HG03432 (cell line): ENCODE measurements around the gene CTNND2.
"Not testable (repeated sequence)": the region's sequence is repeated elsewhere in the genome, so short reads cannot be mapped to it uniquely, and the experiment has no call there.

ENCODE experiments used
- ATAC-seq: cut with Tn5 transposase; IDR thresholded peaks from one replicate; pipeline ENCODE4 v1.9.1; 2021; ENCODE audit warnings: mild to moderate bottlenecking, moderate library complexity; ENCODE audit not compliant: unreplicated experiment

CTNND2 gene

GRCh38 chr5:11143456-11144267 lies 760.6 kb downstream of the CTNND2 start:
- ATAC-seq: peak; percentile 63

GRCh38 chr5:11139217-11139865 lies 764.9 kb downstream of the CTNND2 start:
- no peak for ATAC-seq

GRCh38 chr5:11130131-11130530 lies 774.1 kb downstream of the CTNND2 start:
- no peak for ATAC-seq

DNA sequence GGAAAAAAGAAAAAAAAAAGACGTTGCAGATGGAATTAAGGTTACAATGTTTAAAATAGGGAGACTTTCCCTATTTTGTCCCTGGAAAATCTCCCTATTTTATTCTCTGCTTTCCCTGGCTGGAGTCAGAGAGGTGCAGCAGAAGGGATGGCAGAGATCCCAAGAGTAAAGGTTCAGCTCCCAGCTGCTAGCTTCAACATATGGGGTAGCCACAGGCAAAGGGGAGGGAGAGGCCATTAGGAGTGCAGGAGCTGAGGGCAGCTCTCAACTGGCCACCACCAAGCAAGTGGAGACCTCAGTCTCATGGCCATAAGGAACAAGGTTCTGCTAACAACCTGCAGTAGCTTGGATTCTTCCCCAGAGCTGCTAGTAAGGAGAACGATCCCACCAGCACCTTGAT lies 776.2 kb downstream of the CTNND2 start:
- no peak for ATAC-seq

GRCh38 chr5:11126844-11127243 lies 777.4 kb downstream of the CTNND2 start:
- ATAC-seq: no peak

DNA sequence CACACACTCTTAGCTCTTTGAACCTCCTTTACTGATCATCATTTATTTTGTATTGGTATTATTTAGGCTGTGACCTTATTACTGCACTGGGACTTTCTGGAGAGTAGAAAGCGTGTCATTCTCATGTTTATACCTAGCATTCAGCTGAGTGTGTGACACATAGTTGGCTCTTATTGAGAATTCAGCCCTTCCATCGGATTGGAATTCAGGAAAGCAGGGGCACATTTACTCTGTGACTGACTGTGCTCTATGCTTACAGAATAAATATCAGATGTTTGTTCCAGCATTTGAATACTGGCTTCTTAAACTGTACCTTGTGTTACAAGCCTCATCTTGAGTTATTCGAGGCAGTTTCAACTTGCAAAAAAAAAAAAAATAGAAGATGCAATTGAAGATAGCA lies 782.4 kb downstream of the CTNND2 start:
- ATAC-seq: no peak

DNA sequence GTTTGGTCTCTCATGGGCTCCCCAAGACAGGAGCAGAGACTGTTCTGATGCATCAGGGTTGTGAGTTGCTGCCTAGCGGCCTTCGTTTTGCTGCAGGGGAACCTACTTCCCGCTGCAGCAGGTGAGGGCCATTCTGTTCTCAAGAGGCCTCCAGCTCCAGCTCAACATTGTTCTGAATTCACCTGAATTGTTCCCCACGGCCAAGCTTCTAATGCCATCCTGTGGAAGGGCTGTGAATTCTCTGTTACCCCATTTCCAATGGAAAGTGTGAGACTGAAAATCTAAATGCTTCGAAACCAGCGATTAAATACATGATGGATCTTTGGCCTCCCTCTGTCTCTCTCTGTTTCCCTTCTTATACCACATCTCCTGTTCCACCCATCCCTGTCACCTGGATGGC lies 794.1 kb downstream of the CTNND2 start:
- ATAC-seq: no peak

DNA sequence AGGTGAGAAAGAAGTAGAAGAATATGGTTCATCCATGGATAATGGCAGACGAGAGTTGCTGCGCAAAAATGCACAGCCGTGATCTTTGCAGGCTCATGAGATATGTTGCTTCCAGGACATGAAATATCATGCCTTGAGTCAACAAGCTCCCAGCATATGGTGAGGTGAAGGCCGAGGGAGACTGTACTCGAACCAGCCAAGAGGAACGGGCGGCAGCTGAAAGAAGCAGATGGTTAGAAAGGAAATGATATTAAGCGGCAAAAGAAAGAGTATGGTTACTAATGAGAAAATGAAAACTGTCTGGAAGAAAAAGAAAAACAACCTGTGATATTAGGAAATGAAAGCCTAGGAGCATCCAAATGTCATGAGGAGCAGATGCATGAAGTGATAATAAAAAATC lies 798.5 kb downstream of the CTNND2 start:
- no peak for ATAC-seq

DNA sequence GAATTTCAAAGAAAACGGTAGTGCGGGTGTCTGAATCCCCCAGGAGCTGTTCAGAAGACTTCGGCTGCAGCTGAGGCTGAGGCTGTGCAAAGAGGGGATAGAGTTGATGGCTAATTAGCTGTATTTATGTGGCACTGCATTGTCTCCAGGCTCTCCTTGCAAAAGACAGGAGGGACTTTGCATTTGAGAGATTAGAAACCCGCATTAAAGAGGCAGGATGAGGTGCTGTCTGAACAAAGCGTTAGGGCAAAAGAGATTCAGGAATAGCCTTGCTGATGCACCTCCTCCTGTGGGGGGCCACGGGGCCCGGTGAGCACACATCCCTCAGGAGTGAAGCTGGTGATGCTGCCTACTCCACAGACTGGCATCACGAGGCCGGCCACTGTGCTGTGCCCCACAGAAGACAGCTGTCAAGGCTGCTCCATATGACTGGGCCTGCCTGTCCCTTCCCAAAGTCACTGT lies 799.6 kb downstream of the CTNND2 start:
- ATAC-seq: no peak

- no peak for ATAC-seq
Observed at GRCh38 chr5:11104210-11104609, 800.0 kb downstream of the CTNND2 start.

- no peak for ATAC-seq
Observed at GRCh38 chr5:11084111-11084510, 820.1 kb downstream of the CTNND2 start.

GRCh38 chr5:11082404-11082945 lies 821.8 kb downstream of the CTNND2 start:
- ATAC-seq: no peak

GRCh38 chr5:11076945-11077613 lies 827.2 kb downstream of the CTNND2 start:
- ATAC-seq: no peak

DNA sequence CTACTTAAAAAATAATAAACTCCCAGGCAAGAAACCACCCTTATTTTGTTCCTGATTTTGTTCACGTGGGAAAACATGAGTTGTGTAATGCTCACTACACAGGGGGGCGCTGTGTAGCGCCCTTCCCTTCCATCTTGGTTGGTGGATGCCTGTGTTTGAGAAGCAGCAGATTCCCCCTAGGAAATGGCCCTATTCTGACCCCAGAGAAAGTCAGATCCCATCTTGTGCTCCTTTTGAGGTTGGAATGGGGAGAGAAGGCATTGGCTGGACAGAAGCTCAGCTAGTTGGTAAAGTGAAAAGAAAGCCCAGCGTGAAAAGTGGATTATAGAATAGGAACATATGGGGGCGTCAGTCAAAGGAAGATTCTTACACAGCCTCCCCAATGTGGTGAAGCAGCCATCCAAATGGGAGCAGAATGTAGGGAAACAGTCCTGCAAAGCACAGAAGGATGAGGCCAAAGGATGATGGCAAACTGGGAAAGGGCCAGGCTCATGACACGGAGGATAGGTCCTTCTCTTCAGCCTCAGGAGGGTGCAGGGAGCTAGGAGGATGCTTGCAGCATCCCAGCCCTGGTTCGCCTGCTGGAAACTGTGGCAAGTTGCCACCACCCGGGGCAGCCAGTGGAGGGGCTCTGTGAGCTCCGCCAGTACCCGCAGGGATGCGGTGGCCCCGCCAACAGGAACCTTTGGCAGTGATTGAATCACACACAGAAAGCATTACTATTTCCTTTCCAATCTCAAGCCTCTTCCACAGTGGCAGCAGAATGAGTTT lies 829.0 kb downstream of the CTNND2 start:
- no peak for ATAC-seq

- no peak for ATAC-seq
Observed at GRCh38 chr5:11072568-11072967, 831.7 kb downstream of the CTNND2 start.

DNA sequence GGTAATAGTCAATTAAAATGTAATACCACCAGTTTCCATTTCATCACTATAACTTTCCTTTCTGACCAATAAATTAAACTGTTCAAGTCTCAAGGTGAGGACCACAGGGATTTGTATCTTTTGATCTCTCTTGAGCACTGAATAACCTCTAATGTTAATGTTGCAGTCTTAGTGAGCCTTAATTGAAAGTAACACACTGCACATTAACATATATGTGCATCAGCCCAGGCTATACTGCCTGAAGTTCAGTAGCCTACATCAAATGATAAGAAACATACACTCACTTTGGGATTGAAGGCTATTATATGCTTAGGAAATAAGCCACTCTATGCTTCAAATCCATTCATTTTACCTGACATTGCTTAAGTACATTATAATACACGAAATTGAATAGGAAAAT lies 832.2 kb downstream of the CTNND2 start:
- no peak for ATAC-seq

DNA sequence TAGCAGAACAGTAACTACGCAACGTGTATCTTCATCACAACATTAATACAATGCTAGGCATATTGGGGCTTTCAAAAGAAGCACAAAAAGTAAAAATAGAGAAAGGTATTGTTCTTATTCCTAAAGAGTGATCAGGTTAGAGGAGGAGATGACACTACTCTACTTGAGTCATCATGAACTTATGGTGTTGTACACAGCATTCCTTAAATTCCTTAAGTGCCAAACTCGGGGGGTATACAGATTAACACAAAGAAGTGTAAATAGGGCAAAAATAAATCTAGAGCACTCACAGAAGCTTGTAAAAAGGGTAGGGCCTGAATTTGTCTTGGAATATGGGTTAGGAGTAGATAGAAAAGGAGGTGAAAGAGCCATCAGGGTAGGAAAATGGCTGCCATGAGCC lies 835.2 kb downstream of the CTNND2 start:
- ATAC-seq: no peak

DNA sequence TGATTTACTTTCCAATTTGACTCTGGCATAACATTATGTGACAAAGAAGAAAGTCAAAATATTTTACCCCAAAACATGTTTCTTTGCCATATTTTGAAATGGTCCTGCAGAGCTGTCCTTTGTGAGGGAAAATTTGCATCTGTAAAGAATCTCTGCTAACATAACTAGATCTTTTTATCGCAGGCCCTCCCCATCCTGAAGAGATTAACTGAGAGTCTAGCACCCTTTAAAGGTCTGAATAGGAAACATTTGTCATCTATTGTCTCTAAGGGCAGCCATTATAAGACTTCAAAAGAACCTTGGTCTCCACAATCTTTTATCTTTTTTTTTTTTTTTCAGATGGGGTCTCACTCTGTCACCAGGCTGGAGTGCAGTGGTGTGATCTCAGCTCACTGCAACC lies 838.5 kb downstream of the CTNND2 start:
- not testable (repeated sequence) for ATAC-seq

DNA sequence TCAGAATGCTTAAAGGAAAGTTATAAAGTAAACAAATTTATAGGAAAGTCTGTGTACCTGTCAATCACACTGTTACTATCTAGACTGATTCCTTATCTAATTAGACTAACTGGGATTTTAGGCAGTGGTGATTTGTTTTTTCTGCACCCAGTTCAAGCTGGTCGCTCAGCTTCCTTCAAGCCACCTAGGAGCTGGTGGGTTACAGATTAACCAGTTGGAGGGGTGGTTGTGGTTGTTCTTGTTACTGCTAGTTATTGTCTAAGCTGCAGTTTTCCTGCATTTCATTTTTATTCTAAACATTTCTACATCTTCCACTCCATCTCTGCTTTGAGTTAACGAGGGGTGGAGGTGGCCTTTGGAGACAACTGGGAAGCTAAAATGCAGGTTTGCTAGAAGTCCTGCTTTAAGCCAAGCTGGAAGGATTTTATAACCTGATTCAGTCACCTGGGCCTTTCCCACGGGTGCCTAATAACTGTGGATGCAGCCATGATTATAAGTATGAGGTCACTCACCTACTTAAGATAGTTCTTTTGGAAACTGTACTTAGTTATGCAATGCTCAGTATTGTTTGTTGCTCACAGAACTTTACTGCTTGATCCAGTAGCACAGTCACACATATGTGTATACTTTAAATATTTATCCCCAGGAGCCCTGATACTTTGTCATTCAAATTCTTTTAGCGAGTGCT lies 839.3 kb downstream of the CTNND2 start:
- ATAC-seq: no peak

GRCh38 chr5:11062397-11062796 lies 841.8 kb downstream of the CTNND2 start:
- ATAC-seq: no peak
